GM21576 (cell line): ENCODE measurements around the gene GCN1.

Source experiments
- ATAC-seq: cut with Tn5 transposase; IDR thresholded peaks from one replicate; pipeline ENCODE4 v1.9.1; 2021; ENCODE audit warnings: mild to moderate bottlenecking, moderate library complexity; ENCODE audit not compliant: unreplicated experiment

The GCN1 gene

DNA sequence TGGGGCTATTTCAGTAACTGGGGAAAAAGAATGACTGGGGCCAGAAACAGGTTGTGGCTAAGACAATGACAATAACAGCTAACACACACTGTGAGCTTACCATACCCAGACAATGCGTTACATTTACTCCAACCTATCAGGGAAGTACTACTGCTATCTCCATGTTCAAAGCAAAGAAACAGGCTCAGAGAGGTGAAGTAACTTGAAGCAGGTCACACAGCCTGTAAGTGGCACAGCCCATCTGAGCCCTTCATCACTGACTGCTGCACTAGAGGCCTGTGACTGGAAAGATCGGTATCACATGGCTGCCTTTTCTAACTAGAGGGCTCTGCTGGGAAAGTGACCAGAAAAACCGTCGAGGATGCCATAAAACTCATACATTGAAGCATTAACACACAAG is 7.9 kb downstream of the GCN1 start:
- ATAC-seq: no peak

- no peak for ATAC-seq
Observed at GRCh38 chr12:120183211-120183631, 11.3 kb downstream of the GCN1 start.

DNA sequence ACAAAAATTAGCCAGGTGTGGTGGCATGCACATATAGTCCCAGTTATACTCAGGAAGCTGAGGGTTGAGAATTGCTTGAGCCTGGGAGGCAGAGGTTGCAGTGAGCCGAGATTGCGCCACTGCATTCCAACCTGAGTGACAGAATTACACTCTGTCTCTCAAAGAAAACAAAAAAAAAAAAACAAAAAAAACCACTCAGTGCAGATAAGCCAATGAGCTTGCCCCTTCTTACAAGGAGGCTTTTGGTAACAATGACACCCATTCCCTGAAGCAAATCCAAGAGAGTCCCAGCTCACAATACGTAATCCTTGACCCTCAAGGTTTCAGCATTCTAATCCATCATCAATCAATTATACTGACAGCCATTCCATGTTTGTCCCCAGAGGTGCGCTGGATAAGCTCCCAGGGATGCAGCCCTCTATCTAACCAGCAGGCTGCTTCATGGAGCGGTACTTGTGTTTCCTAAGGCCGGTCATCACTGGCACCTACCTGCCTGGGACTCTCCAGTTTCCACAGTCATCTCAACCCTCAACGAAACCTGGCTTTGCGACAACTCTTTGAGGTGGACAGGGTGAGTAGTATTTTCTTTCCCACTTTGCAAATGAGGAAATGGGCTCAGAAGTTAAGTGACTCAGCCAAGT is 12.4 kb downstream of the GCN1 start:
- no peak for ATAC-seq

GRCh38 chr12:120180975-120181374 is 13.5 kb downstream of the GCN1 start:
- ATAC-seq: no peak

GRCh38 chr12:120175537-120175936 is 19.0 kb downstream of the GCN1 start:
- no peak for ATAC-seq

DNA sequence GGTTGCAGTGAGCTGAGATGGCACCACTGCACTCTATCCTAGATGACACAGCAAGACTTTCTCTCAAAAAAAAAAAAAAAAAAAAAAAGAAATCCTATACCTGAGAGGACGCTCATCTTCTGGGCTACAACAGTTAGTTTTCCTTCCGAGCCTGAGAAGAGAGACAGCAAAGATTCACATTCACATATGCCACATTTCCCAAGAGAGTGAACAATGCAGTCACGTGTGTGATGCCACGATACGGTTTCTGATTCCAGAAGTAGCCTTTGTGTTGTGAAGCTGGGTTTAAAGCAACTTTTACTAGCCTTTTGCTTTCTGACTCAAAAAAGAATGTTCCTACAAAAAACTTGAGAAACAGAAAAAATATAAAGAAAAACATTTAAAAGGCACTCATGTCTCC is 19.5 kb downstream of the GCN1 start:
- ATAC-seq: no peak

- ATAC-seq: no peak
Observed at GRCh38 chr12:120172053-120172452, 22.5 kb downstream of the GCN1 start.

DNA sequence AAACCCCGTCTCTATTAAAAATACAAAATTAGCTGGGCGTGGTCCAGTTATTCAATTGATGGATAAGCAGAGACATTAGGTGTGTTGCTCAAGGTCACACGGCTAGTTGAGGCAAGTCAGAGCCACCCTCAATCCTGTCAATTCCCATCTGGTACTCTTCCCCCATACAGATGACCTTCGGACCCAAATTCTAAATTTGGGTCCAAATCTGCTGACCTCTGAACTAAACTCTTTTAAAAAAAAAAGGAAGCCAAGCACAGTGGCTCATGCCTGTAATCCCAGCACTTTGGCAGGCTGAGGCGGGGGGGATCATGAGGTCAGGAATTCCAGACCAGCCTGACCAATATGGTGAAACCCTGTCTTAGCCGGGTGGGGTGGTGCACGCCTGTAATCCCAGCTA is 23.9 kb downstream of the GCN1 start:
- no peak for ATAC-seq

GRCh38 chr12:120169946-120170345 is 24.6 kb downstream of the GCN1 start:
- no peak for ATAC-seq

- no peak for ATAC-seq
Observed at GRCh38 chr12:120168337-120168736, 26.2 kb downstream of the GCN1 start.

- no peak for ATAC-seq
Observed at GRCh38 chr12:120167529-120168095, 26.9 kb downstream of the GCN1 start.

DNA sequence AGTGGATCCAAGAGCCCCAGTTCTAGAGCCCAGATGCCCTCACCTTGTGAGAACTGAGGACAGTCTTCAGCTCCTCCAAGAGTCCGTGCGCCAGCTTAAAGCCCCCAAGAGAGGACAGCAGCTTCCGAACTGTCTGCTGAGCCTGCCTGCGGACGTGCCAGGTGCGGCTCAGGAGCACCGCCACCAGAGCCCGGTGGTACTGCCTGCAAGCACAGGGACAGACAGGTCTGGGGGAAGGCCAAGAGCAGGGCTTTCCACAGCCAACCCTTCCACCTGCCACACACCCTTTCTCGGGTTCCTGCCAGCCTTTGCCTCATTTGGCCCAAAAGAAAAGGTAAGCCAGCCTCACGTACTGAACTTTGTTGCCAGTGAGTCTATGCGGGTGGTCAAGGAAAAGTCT is 30.2 kb downstream of the GCN1 start:
- ATAC-seq: no peak

DNA sequence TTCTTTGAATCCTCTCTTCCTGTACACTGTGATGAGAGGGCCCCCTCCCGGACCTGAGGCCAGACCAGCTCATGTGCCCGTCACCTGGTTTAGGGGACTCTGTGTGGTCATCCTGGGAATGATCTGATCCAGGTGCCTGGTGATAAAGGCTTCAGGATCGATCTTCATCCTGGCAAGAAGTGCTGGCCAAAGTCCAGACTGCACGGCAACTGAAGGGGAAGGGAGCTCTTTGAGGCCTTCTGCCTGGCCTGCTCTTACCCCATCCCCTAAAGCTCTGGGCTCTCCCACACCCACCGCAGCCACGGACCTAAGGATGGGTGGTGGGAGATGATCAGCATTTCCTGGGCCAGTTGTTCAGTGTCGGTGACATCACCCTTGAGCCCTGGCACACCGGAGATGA is 31.8 kb downstream of the GCN1 start:
- no peak for ATAC-seq

- ATAC-seq: no peak
Observed at GRCh38 chr12:120161852-120162251, 32.7 kb downstream of the GCN1 start.

GRCh38 chr12:120159509-120160237 is 34.8 kb downstream of the GCN1 start:
- ATAC-seq: no peak

DNA sequence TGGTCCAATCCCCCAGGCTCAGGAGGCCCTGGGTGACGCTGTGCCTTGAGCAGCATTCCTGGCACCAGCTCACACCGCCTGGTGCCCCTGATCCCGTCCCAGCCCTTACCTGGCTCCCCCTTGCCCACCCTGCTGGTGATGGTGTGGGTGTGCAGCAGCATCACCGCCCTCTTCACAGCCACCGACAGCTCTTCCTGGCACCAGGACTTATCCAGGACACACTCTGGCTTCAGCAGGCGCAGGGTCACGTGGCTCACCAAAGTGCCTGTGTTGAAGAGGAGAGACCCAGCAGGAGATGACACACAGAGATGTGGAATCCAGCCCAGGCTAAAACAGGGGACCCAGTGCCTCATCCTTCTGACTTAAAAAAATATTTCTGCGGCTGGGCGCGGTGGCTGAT is 36.2 kb downstream of the GCN1 start:
- no peak for ATAC-seq

DNA sequence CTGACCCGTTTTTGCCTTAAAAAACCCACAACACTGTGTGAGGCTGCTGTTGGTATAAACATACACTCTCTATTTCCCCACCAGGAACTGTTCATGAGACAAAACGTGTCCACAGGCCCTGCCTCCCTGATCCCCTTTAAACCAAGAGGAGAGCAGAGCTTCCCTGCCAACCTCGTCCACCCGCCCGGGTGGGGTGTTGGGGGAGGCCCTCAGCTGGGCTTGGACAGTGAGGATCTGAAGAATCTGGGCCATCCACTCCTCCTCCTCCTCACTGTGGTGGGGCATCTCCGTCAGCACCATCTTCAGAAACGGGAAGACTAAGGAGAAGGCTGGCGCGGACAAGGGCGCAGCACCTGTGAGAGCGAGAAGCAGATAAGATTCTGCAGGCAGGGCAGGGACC is 36.8 kb downstream of the GCN1 start:
- ATAC-seq: no peak

DNA sequence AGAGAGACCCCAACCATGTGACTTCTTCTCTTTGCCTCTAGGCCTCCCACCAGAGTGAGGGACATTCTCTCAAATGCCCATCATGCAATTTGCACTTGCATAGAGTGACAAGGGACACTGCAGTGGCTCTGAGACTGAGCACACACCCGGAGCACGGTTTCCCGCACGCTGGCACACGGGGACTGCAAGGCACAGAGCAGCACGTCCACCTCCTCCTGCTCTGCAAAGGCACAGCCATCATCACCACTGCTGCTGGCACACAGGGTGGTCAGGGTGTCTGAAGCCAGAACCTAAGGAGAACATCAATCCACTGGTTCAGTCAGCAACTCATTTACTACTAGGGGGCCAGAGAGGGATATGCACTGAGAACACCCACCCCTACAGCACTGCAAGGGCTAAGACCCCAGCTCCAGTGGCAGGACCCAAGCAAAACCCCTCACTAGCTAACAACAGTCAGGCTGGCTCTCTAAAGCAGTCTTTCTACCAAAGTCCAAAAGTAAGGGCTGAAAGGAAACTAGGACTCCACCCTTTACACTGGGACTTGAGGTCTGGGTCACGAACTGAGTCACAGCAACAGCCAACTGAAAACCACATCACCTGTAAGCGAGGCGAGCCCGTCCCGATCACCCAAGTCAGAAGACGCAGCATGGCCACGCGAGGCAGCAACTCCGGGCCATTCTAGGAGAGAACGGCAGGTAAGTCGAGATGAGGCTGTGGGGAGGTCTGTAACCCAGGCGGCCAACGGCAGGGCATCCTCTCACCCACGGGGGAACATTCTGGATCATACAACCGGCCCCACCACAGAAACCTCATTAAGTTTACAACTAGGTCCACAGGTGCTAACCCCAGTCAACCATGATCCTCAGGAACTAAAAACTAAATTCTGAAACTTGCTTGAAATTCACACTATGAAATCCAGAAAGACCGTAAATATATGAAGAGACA is 37.9 kb downstream of the GCN1 start:
- ATAC-seq: no peak

- ATAC-seq: no peak
Observed at GRCh38 chr12:120155072-120155471, 39.4 kb downstream of the GCN1 start.

DNA sequence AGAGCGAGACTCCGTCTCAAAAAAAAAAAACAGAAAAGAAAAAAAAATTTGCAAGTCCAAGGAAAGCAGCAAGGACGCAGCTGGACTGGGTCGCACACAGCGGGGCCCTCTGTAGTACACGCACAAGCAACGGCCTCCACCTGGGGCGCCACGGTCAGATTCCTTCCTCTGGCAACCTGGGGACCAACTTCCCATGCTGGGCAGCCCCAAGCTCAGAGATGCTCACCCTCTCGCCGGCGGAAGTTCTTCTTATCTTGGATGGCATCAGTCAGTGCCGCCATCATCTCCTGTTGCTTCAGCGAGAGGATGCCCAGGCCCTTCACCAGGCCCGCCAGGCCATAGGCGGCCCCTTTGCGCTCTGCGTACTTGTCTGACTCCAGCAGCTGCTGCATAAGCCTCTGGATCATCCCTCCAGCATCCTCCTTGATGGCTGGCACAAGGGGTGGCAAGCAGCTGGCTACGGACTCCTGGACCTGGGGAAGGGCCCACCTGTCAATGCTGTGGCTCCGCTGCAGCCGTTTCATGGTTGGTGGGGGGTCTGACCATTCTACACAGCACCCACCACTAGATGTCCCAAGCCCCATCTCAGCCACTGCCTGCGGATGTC is 43.5 kb downstream of the GCN1 start:
- no peak for ATAC-seq

GRCh38 chr12:120148011-120148410 is 46.5 kb downstream of the GCN1 start:
- ATAC-seq: no peak
